GM19452 (cell line): ENCODE measurements around the gene ATP11B.

Experiments
- ATAC-seq: cut with Tn5 transposase; IDR thresholded peaks from one replicate; pipeline ENCODE4 v1.9.1; 2021; ENCODE audit not compliant: unreplicated experiment

Gene ATP11B

GRCh38 chr3:182792901-182793662 lies at the start of gene ATP11B:
Gene ATP11B, plus strand, starts transcription at chr3:182793504. Its CDS starts 256 bp downstream, at chr3:182793760.
- ATAC-seq = peak; percentile 65

- no peak for ATAC-seq
These were observed 46.3 kb upstream of the ATP11B start for GRCh38 chr3:182746959-182747358.

GRCh38 chr3:182755308-182755707 lies 38.0 kb upstream of the ATP11B start:
- no peak for ATAC-seq

GRCh38 chr3:182755712-182756111 lies 37.6 kb upstream of the ATP11B start:
- no peak for ATAC-seq

- ATAC-seq = no peak
These were observed 32.6 kb upstream of the ATP11B start for GRCh38 chr3:182760576-182761164.

GRCh38 chr3:182763896-182764295 lies 29.4 kb upstream of the ATP11B start:
- no peak for ATAC-seq

- no peak for ATAC-seq
These were observed 28.0 kb upstream of the ATP11B start for GRCh38 chr3:182765287-182765686.

- ATAC-seq = no peak
These were observed 27.2 kb upstream of the ATP11B start for GRCh38 chr3:182766099-182766498.

- ATAC-seq = no peak
These were observed 24.9 kb upstream of the ATP11B start for GRCh38 chr3:182768413-182768812.

- no peak for ATAC-seq
These were observed 23.6 kb upstream of the ATP11B start for GRCh38 chr3:182769673-182770072.

- peak; percentile 76 for ATAC-seq
These were observed 11.2 kb upstream of the ATP11B start for GRCh38 chr3:182782149-182782548.

- ATAC-seq = no peak
These were observed 10.2 kb upstream of the ATP11B start for GRCh38 chr3:182783106-182783505.

GRCh38 chr3:182784542-182784941 lies 8.8 kb upstream of the ATP11B start:
- ATAC-seq = no peak

GRCh38 chr3:182785142-182785541 lies 8.2 kb upstream of the ATP11B start:
- no peak for ATAC-seq

- ATAC-seq = no peak
These were observed 7.5 kb upstream of the ATP11B start for GRCh38 chr3:182785756-182786155.

- no peak for ATAC-seq
These were observed 6.6 kb upstream of the ATP11B start for GRCh38 chr3:182786564-182787196.

GRCh38 chr3:182787302-182788036 lies 5.8 kb upstream of the ATP11B start:
- no peak for ATAC-seq

GRCh38 chr3:182789371-182789770 lies 3.9 kb upstream of the ATP11B start:
- peak; percentile 24 for ATAC-seq

- ATAC-seq = no peak
These were observed 2.7 kb upstream of the ATP11B start for GRCh38 chr3:182790612-182791011.

- ATAC-seq = peak; percentile 37
These were observed 555 bp downstream of the ATP11B start for GRCh38 chr3:182793663-182794454.
